CD14-positive monocyte (primary cell): Measurements from ENCODE around the gene CAMK1D. TPM values are rescaled to one million over a fixed set of nuclear protein-coding genes. Genes with fewer than 3 reads are reported as not detected.

Experiments
- DNase-seq, 3 donors: peaks; one replicate each; pipeline ENCODE4 v3.0.0-alpha.2; 2011 to 2022
- H2AFZ ChIP-seq: 2 replicates; pipeline ENCODE4 v1.6.0; 2012; ENCODE audit warnings: mild to moderate bottlenecking, low read depth, low read length, inconsistent platforms; ENCODE audit not compliant: insufficient read depth, poor library complexity, severe bottlenecking
- H3K27ac ChIP-seq, 2 donors: 1 replicate in 1 of 2; 2 replicates in 1 of 2; pipeline ENCODE4 v1.5.1; 2012 to 2013; ENCODE audit warnings: low read length in 2 of 2, control low read depth in 1 of 2, inconsistent platforms in 1 of 2, low read depth in 1 of 2, mild to moderate bottlenecking in 1 of 2
- H3K27me3 ChIP-seq, 2 donors: one replicate each; pipeline versions ENCODE4 v1.6.0 to v1.6.1; 2011 to 2013; ENCODE audit warnings: low read length in 2 of 2; ENCODE audit not compliant: control insufficient read depth in 2 of 2, insufficient read depth in 2 of 2
- H3K36me3 ChIP-seq, 2 donors: replicated peaks in 1 of 2; 1 replicate in 1 of 2; 2 replicates in 1 of 2; pipeline versions ENCODE4 v1.5.1 to v1.6.1; 2012 to 2013; ENCODE audit warnings: low read length in 2 of 2, control low read depth in 1 of 2, inconsistent platforms in 1 of 2, mild to moderate bottlenecking in 1 of 2; ENCODE audit not compliant: insufficient read depth in 2 of 2, control insufficient read depth in 1 of 2
- H3K4me1 ChIP-seq, 2 donors: 1 replicate in 1 of 2; 2 replicates in 1 of 2; pipeline versions ENCODE4 v1.5.1 to v1.6.1; 2012 to 2013; ENCODE audit warnings: low read length in 2 of 2, control low read depth in 1 of 2, inconsistent platforms in 1 of 2, mild to moderate bottlenecking in 1 of 2, moderate library complexity in 1 of 2; ENCODE audit not compliant: insufficient read depth in 2 of 2, control insufficient read depth in 1 of 2
- H3K4me2 ChIP-seq: replicated peaks from 2 replicates; pipeline ENCODE3; 2012; ENCODE audit warnings: low read length, moderate library complexity, mild to moderate bottlenecking; ENCODE audit not compliant: poor library complexity, severe bottlenecking; ENCODE audit errors: extremely low read depth
- H3K4me3 ChIP-seq, 3 experiments: fragments of 200-600 bp in 1 of 3; sonication (generic) in 1 of 3; replicated peaks in 1 of 3; 1 replicate in 2 of 3; 2 replicates in 1 of 3; pipeline ENCODE4 v1.5.1; 2011 to 2013; ENCODE audit warnings: low read length in 3 of 3, mild to moderate bottlenecking in 3 of 3, control low read depth in 2 of 3, low read depth in 2 of 3, inconsistent platforms in 1 of 3, moderate library complexity in 1 of 3
- H3K79me2 ChIP-seq: 2 replicates; pipeline ENCODE4 v1.6.0; 2012; ENCODE audit warnings: mild to moderate bottlenecking, control low read depth, inconsistent platforms, low read length, moderate library complexity; ENCODE audit not compliant: insufficient read depth
- H3K9ac ChIP-seq: 2 replicates; pipeline ENCODE4 v1.6.0; 2017; ENCODE audit warnings: low read length, mild to moderate bottlenecking; ENCODE audit not compliant: insufficient read depth, poor library complexity, severe bottlenecking
- H3K9me3 ChIP-seq, 2 donors: replicated peaks in 1 of 2; 1 replicate in 1 of 2; 2 replicates in 1 of 2; pipeline versions ENCODE4 v1.5.1 to v1.6.1; 2012 to 2013; ENCODE audit warnings: low read length in 2 of 2, control low read depth in 1 of 2; ENCODE audit not compliant: control insufficient read depth in 1 of 2, insufficient read depth in 1 of 2
- H4K20me1 ChIP-seq: 2 replicates; pipeline ENCODE4 v1.6.0; 2012; ENCODE audit warnings: mild to moderate bottlenecking, low read length, control low read depth, moderate library complexity; ENCODE audit not compliant: insufficient read depth
- H3K27ac Mint-ChIP-seq, 7 donors: one replicate each; pipeline ENCODE4 v1.8.0; 2020; ENCODE audit warnings: mild to moderate bottlenecking in 7 of 7, mixed read lengths in 7 of 7, moderate library complexity in 6 of 7, inconsistent platforms in 2 of 7
- H3K27me3 Mint-ChIP-seq, 3 donors: one replicate each; pipeline ENCODE4 v1.8.0; 2021 to 2022; ENCODE audit warnings: low read depth in 3 of 3, mild to moderate bottlenecking in 3 of 3, mixed read lengths in 3 of 3, moderate library complexity in 3 of 3, inconsistent platforms in 1 of 3
- H3K36me3 Mint-ChIP-seq, 2 donors: one replicate each; pipeline ENCODE4 v1.8.0; 2020; ENCODE audit warnings: mixed read lengths in 2 of 2, inconsistent platforms in 1 of 2, mild to moderate bottlenecking in 1 of 2
- H3K4me1 Mint-ChIP-seq: one replicate; pipeline ENCODE4 v1.8.0; 2020; ENCODE audit warnings: mild to moderate bottlenecking, mixed read lengths
- H3K4me3 Mint-ChIP-seq, 2 donors: one replicate each; pipeline ENCODE4 v1.8.0; 2020; ENCODE audit warnings: mild to moderate bottlenecking in 2 of 2, mixed read lengths in 2 of 2, moderate library complexity in 1 of 2
- H3K9me3 Mint-ChIP-seq, 7 donors: one replicate each; pipeline ENCODE4 v1.8.0; 2020 to 2022; ENCODE audit warnings: mixed read lengths in 7 of 7, mild to moderate bottlenecking in 6 of 7, moderate library complexity in 6 of 7, inconsistent platforms in 2 of 7
- WGBS: methylation state at CpG from one replicate; pipeline ENCODE4 v1.1.5; 2013; ENCODE audit warnings: missing lambda C conversion rate; ENCODE audit not compliant: insufficient coverage; 5-methylcytosine and 5-hydroxymethylcytosine counted together
- intact Hi-C, 2 donors: fragments of 100-400 bp; cut with micrococcal nuclease; formaldehyde crosslinking; loops; one replicate each; pipeline versions ENCODE4 v1.15.0 to v1.15.1; 2023
- polyA plus RNA-seq, 3 donors: library from polyadenylated mRNA; depleted of rRNA in 1 of 3; unstranded in 2 of 3; stranded (reverse) in 1 of 3; fragments of 300-500 nt in 2 of 3; fragments of >200 nt in 1 of 3; fragmentation: Illumina TruSeq in 2 of 3; gene quantifications; 1 replicate in 2 of 3; 2 replicates in 1 of 3; pipeline ENCODE4 v1.2.3, GENCODE V29; 2012 to 2021
- TF ChIP-seq, protein P1 (sequence below): fragments of 200-600 bp; IDR thresholded peaks from one replicate; pipeline ENCODE4 v1.8.0; 2022; ENCODE audit warnings: antibody characterized with exemption, mild to moderate bottlenecking

Gene CAMK1D
- polyA plus RNA-seq, 3 donors = 6.7 to 11.8 (median 7.1) TPM

DNA sequence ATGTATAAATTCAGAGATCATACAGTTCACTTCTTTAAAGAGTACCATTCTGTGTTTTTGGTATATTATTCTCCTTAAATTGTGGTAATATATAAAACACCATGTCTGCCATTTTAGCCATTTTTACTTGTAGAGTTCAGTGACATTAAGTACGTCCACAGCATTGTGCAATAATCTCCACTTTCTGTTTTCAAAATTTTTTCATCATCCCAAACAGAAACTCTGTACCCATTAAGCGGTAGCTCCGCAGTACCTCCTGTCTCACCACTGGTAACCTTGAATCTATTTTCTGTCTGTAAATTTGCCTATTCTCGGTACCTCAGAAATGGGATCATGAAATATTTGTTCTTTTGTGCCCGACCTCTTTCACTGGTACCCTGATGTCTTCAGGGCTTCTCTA, 60.3 kb downstream of the CAMK1D start:
- TF ChIP-seq, protein P1, sequence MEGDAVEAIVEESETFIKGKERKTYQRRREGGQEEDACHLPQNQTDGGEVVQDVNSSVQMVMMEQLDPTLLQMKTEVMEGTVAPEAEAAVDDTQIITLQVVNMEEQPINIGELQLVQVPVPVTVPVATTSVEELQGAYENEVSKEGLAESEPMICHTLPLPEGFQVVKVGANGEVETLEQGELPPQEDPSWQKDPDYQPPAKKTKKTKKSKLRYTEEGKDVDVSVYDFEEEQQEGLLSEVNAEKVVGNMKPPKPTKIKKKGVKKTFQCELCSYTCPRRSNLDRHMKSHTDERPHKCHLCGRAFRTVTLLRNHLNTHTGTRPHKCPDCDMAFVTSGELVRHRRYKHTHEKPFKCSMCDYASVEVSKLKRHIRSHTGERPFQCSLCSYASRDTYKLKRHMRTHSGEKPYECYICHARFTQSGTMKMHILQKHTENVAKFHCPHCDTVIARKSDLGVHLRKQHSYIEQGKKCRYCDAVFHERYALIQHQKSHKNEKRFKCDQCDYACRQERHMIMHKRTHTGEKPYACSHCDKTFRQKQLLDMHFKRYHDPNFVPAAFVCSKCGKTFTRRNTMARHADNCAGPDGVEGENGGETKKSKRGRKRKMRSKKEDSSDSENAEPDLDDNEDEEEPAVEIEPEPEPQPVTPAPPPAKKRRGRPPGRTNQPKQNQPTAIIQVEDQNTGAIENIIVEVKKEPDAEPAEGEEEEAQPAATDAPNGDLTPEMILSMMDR = no peak
- Histone ChIP-seq H3K4me3 (no peak overlapping the region), H3K27ac (no peak overlapping the region), H3K4me1 (no peaks in the 10 kb centered on the region), H3K9me3 (no peaks in the 10 kb centered on the region), H4K20me1 (peaks cover 51% of the 10 kb centered on the region), H3K9ac (no peak overlapping the region), H3K4me2 (no peak overlapping the region), H3K36me3 (no peaks in the 10 kb centered on the region), H2AFZ (no peak overlapping the region), H3K79me2 (no peaks in the 10 kb centered on the region), H3K27me3 (no peaks in the 10 kb centered on the region)
- H3K4me1 Mint-ChIP-seq = no peaks in the 10 kb centered on the region
- no peak for DNase-seq
- no peak overlapping the region for H3K27ac Mint-ChIP-seq
- intact Hi-C loops = no loop called here
- no peak overlapping the region for H3K4me3 Mint-ChIP-seq
- no peaks in the 10 kb centered on the region for H3K36me3 Mint-ChIP-seq
- H3K27me3 Mint-ChIP-seq = peaks cover 0 to 1% (median 0%) of the 10 kb centered on the region in 3 donors
- 100% methylated on average over 1 of the region's 5 CpGs for WGBS
- H3K9me3 Mint-ChIP-seq = peaks cover 0 to 3% (median 1%) of the 10 kb centered on the region in 7 donors

DNA sequence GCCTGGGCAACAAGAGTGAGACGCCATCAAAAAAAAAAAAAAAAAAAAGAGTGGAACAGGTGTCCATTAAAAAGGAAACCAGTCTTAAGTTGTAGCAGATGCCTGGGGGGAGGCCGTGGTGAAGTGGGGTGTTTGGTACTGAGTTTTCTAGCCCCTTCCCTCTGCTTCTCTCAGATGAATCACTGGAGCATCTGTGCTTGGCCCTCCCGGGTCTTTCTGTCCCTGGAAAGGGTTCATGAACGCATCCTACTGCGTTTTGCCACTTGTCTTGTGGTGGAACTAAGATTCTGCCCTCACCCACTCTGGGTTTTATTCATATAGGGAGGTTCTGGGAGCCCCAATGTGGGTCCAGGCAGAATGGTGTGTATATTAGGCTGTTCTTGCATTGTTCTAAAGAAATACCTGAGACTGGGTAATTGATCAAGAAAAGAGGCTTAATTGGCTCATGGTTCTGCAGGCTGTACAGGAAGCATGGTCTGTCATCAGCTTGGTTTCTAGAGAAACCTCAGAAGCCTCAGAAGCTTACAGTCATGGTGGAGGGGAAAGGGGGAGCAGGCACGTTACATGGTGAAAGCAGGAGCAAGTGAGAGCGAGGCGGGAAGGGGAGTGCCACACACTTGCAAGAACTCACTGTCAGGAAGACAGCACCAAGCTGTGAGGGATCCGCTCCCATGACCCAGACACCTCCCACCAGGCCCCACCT, 63.5 kb downstream of the CAMK1D start:
- H3K4me3 Mint-ChIP-seq = no peak overlapping the region
- intact Hi-C loops = no loop called here

More for the DNA sequence above, 63.5 kb downstream of the CAMK1D start:
- Histone ChIP-seq H3K9me3 (no peaks in the 10 kb centered on the region), H3K4me2 (no peak overlapping the region), H3K4me1 (no peaks in the 10 kb centered on the region), H2AFZ (no peak overlapping the region), H4K20me1 (peaks cover 62% of the 10 kb centered on the region), H3K36me3 (no peaks in the 10 kb centered on the region), H3K27me3 (no peaks in the 10 kb centered on the region), H3K79me2 (no peaks in the 10 kb centered on the region), H3K4me3 (no peak overlapping the region), H3K9ac (no peak overlapping the region), H3K27ac (no peak overlapping the region)
- Mint-ChIP-seq H3K27me3 (peaks cover 0 to 2% (median 0%) of the 10 kb centered on the region in 3 donors), H3K9me3 (peaks cover 0 to 3% (median 0%) of the 10 kb centered on the region in 7 donors), H3K36me3 (no peaks in the 10 kb centered on the region), H3K27ac (no peak overlapping the region), H3K4me1 (peaks cover 8% of the 10 kb centered on the region)
- TF ChIP-seq, protein P1 = no peak
- no peak for DNase-seq
- WGBS = no CpG with 5 or more reads among the region's 9 CpGs
